Erythroblast (primary cell): ENCODE results near the gene DNMT1.

Source experiments
- GATA1 ChIP-seq: IDR thresholded peaks from 2 replicates; pipeline ENCODE4 v1.6.1; 2011; ENCODE audit warnings: low read depth, mild to moderate bottlenecking, control low read depth, low read length, moderate library complexity
- POLR2A ChIP-seq: IDR thresholded peaks from 2 replicates; pipeline ENCODE4 v1.6.1; 2011; ENCODE audit warnings: mild to moderate bottlenecking, low read length

DNA sequence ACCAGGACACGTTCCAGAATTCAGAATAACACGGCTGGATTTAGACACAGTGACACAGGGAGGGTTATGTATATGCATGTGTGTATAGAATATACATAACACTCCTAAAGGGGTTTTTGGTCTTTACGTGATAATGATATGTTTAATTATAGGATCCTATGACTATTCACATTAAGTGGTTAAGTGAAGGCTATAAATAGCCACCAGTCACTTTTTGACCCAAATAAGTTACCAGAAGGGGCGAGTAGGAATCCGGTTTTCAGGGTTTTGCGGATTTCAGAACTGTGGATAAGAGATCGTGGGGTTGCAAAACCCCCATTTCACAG is 99.2 kb downstream of the DNMT1 start:
- no peak for TF ChIP-seq POLR2A
- TF ChIP-seq GATA1, result no peak
